Activated CD4-positive, alpha-beta T cell treated with anti-CD3 and anti-CD28 coated beads for 24 hours (primary cell): ENCODE results near the gene RNF152.

Experiments used
- DNase-seq, 2 donors: peaks; one replicate each; pipeline ENCODE4 v3.0.0-alpha.2; 2020; ENCODE audit warnings: low read depth in 2 of 2

The RNF152 gene

GRCh38 chr18:61854578-61855448 is 38.0 kb downstream of the RNF152 start:
- DNase-seq, result no peak

- DNase-seq, result no peak
Observed at GRCh38 chr18:61853855-61854254, 39.0 kb downstream of the RNF152 start.

- DNase-seq, result no peak
Observed at GRCh38 chr18:61852496-61852895, 40.3 kb downstream of the RNF152 start.

DNA sequence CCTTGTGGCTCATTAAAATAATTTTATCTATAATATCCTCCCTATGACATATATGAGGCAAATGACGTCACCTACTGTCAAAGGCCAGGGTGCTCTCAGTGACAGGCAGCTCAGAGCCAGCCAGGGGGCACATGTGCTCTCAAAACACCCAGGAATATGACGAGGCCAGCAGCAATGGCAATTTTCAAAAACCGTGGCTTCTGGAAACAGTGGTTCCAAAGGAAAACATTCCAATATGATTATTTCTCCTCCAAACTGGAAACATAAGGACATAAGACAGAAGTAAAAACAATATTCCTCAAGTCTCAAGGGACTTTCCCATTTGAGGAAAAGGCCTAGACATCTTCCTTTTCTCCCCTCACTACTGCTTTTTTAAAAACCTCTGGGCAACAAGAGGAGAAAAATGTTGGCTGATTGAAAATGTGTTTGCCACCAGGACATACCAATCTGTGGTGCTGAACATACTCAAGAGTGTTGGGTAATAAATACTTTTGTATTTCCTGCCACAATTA is 40.8 kb downstream of the RNF152 start:
- no peak for DNase-seq

- no peak for DNase-seq
Observed at GRCh38 chr18:61851279-61851678, 41.5 kb downstream of the RNF152 start.

DNA sequence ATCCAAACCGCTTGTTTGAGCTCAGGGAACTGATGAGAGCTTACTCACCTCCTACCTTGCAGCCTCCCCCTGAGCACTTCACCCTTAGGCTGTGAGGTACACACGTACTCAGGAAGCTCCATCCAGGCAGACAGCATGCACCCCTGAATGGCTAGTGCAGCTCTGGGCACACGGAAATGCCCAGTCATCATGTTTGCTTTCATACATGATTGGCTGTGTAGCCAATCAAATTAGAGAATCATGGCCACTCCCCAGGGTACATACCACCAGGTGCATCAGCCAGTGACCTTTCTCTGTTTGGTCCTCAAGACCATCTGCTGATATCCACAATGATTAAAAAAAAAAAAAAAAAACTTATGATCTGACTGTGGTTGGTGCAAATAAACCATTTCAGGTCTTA is 42.1 kb downstream of the RNF152 start:
- no peak for DNase-seq

- DNase-seq, result no peak
Observed at GRCh38 chr18:61847164-61847791, 45.5 kb downstream of the RNF152 start.

GRCh38 chr18:61845197-61845596 is 47.6 kb downstream of the RNF152 start:
- DNase-seq, result no peak

DNA sequence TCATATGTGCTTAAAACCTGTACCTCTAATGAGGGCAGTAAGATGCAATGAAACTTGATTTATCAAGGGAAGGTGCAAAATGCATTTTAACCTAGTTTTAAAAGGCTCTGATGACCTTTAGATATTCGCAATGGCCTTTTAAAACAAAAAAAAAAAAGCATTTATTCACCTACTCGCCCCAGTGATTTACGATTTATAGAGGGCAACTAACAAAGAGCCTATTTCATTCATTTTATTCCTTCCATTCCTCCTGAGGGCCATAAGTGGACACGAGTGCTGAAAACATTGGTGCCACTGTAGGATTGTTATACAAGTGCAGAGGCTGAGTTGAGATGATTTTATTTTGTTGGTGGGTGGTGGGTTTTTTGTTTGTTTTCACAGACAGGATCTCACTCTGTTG is 48.1 kb downstream of the RNF152 start:
- DNase-seq, result no peak

GRCh38 chr18:61842146-61842545 is 50.7 kb downstream of the RNF152 start:
- no peak for DNase-seq

DNA sequence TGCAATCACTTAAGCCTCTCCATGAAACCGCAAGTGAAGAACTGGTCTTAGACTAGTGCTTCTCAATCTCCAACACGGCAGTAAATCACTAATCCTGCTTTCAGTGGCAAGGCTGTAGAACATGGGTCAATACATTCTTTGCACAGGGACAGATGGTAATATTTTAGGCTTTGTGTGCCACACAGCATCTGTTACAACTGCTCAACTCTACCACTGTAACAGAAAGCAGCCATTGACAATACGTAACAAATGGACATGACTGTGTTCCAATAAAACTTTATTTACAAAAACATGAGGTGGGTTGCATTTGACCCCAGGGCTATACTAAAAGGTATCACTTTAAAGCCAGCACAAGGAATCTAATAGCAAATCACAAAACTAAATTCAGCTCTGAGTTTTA is 51.1 kb downstream of the RNF152 start:
- no peak for DNase-seq

- no peak for DNase-seq
Observed at GRCh38 chr18:61840324-61840723, 52.5 kb downstream of the RNF152 start.

DNA sequence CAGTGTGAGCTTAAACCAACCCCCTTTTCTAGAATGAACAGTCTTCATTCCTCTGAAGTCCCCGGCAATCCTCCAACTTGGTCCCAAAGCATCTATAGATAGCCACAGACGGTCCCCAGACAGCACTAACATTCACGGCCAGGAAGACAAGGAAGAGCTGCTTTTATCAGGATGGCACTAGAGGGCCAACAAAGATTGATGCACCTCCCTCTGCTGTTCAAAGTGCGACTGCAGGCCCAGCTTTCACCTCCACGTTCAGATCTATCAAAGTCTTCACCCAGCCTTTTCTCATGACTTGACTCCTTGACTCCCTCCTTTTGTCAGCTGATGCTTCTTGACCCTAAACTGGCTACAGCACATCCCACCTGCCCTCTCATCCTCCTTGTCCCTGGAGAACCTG is 54.3 kb downstream of the RNF152 start:
- no peak for DNase-seq

GRCh38 chr18:61833978-61834377 is 58.8 kb downstream of the RNF152 start:
- DNase-seq, result no peak

GRCh38 chr18:61833387-61833786 is 59.4 kb downstream of the RNF152 start:
- no peak for DNase-seq

- DNase-seq, result no peak
Observed at GRCh38 chr18:61832858-61833257, 59.9 kb downstream of the RNF152 start.

- no peak for DNase-seq
Observed at GRCh38 chr18:61831071-61831470, 61.7 kb downstream of the RNF152 start.

GRCh38 chr18:61829108-61829507 is 63.7 kb downstream of the RNF152 start:
- no peak for DNase-seq

GRCh38 chr18:61827591-61827990 is 65.2 kb downstream of the RNF152 start:
- DNase-seq, result no peak

DNA sequence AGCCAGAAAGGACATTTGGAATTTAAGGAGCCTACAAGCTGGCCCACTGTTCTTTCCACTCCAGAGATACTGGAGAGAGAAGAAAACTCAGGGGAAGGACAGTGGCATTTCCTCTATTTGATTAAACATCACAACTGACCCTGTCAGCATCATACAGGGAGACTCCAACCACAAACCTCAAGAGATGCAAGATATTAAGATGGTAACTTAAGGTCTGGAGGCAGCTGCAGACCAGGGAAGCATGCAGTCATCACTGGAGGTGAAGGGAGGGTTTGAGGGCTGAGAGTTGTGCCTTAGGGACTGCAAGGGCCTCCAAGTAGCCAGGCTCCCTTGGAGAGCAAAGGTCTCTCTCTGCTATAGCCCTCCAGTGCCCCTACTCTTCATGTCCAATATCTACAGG is 67.4 kb downstream of the RNF152 start:
- DNase-seq, result no peak

DNA sequence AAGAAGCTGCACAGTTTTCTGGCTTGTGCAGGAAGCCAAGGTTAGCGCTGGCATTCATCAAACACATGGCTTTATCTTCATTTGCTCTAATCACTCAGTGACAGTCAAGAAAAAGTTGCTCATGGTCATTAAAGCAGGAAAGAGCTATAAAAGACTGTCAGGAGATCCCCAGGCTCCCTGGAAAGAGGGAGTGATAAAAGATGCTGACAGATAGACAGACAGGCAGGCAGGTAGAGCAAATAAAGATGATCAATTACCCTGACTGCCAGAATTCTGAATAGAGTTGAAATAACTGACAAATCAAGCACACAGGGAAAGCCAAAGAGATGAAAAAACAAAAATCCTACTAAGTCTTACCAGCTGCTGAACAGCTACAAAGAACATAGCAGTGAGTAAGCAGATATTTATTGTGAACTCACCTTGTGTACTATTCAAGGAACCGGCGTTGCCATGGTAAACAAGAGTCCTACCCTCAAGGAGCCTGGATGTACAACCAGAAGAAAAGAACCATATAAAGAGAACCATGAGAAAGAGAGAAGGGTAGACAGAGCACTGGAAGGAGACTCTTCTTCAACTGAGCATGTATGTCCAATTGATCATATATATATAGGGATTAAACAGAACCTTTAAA is 68.0 kb downstream of the RNF152 start:
- DNase-seq, result no peak

GRCh38 chr18:61823595-61823994 is 69.2 kb downstream of the RNF152 start:
- no peak for DNase-seq

- DNase-seq, result no peak
Observed at GRCh38 chr18:61822879-61823278, 69.9 kb downstream of the RNF152 start.
